Heart left ventricle (tissue), 16 donors: ENCODE data around the gene PRG2. TPM values are rescaled to one million over a fixed set of nuclear protein-coding genes. Genes with fewer than 3 reads are reported as not detected.

ENCODE experiments used
- ATAC-seq, 4 donors: fragments of 200-7000 bp; cut with Tn5 transposase; one replicate each; pipeline ENCODE4 v1.9.1; 2020 to 2022; ENCODE audit warnings: moderate library complexity in 4 of 4, mild to moderate bottlenecking in 3 of 4, moderate number of reproducible peaks in 1 of 4
- DNase-seq, 5 donors: peaks; one replicate each; pipeline ENCODE4 v3.0.0-alpha.2; 2020
- H3K27ac ChIP-seq, 12 donors: fragments of 200-600 bp; sonication (generic) in 4 of 12; one replicate each; pipeline versions ENCODE4 v1.5.0 to v1.8.0; 2016 to 2022; ENCODE audit warnings: mild to moderate bottlenecking in 2 of 12
- H3K27me3 ChIP-seq, 9 donors: fragments of 200-600 bp; sonication (generic) in 2 of 9; one replicate each; pipeline versions ENCODE4 v1.5.1 to v1.8.0; 2016 to 2022; ENCODE audit warnings: mild to moderate bottlenecking in 3 of 9
- H3K36me3 ChIP-seq, 9 donors: fragments of 200-600 bp; sonication (generic) in 2 of 9; one replicate each; pipeline versions ENCODE4 v1.5.0 to v1.8.0; 2018 to 2022; ENCODE audit warnings: mild to moderate bottlenecking in 2 of 9
- H3K4me1 ChIP-seq, 12 donors: fragments of 200-600 bp; sonication (generic) in 4 of 12; one replicate each; pipeline versions ENCODE4 v1.5.0 to v1.8.0; 2016 to 2022; ENCODE audit warnings: mild to moderate bottlenecking in 3 of 12
- H3K4me3 ChIP-seq, 12 donors: fragments of 200-600 bp; sonication (generic) in 4 of 12; one replicate each; pipeline versions ENCODE4 v1.5.0 to v1.8.0; 2017 to 2022; ENCODE audit warnings: mild to moderate bottlenecking in 9 of 12, moderate library complexity in 4 of 12
- H3K9me3 ChIP-seq, 12 donors: fragments of 200-600 bp; sonication (generic) in 4 of 12; one replicate each; pipeline versions ENCODE4 v1.5.0 to v1.8.0; 2016 to 2022; ENCODE audit warnings: mild to moderate bottlenecking in 1 of 12
- CTCF ChIP-seq, 12 donors: fragments of 200-600 bp; sonication (generic) in 4 of 12; IDR thresholded peaks; one replicate each; pipeline versions ENCODE4 v1.5.0 to v1.8.0; 2018 to 2022; ENCODE audit warnings: antibody characterized with exemption in 12 of 12, mild to moderate bottlenecking in 5 of 12
- POLR2A ChIP-seq, 2 donors: fragments of 450-650 bp; IDR thresholded peaks; one replicate each; pipeline ENCODE4 v1.6.1; 2017; ENCODE audit warnings: antibody characterized with exemption in 2 of 2, mild to moderate bottlenecking in 2 of 2, moderate library complexity in 2 of 2
- WGBS, 4 donors: extraction: QIAGEN DNeasy Blood & Tissue Kit in 2 of 4; methylation state at CpG; one replicate each; pipeline versions ENCODE4 v1.1.5 to v1.1.7; 2013 to 2018; 5-methylcytosine and 5-hydroxymethylcytosine counted together
- intact Hi-C, 10 donors: fragments of 100-400 bp; cut with DNase I; formaldehyde crosslinking; loops; one replicate each; pipeline versions ENCODE4 v1.11.1 to v1.14.2; 2022
- polyA plus RNA-seq, 2 donors: library from polyadenylated mRNA; stranded (reverse); fragments of 200-250 nt; gene quantifications; one replicate each; pipeline ENCODE4 v1.2.3, GENCODE V29; 2013
- total RNA-seq, 9 donors: library from RNA; depleted of rRNA in 2 of 9; stranded (reverse); fragments of >200 nt in 2 of 9; fragmentation: NEBNext Ultra II Directional in 3 of 9; extraction: Animal tissue kit (Norgen Biotek cat#: 25700) in 3 of 9; gene quantifications; one replicate each; pipeline versions ENCODE4 v1.1.0 to v1.2.4, GENCODE V29; 2016 to 2023
- donor health status: ischemic (EF 13 %, LVEDD 7.1; RV severe dilation, severe dysfunction).
- donor health status: healthy with polysubstance abuse.
- donor health status: DM: no; HTN: yes; CAD: no.
- donor health status: DM: no; HTN: no; CAD: no.
- donor health status: ischemic (EF 25% LVEDD 6.9; RV normal size, moderate dysfunction).
- donor health status: ischemic (EF 25% LVEDD 5.7; RV mildly dilated, moderate dysfunction).
- donor health status: healthy.
- donor health status: DM: yes; HTN: yes; CAD: no.
- donor health status: ischemic (EF 35%, LVEDD 5.7; RV mildly dilated, moderate dysfunction).
- donor health status: nonischemic (EF 11% LVEDD 7.7; RV severe dilation, severe dysfunction).
- donor health status: DM: yes; HTN: yes; CAD: no.
- donor health status: PGD.
- donor health status: ischemic (EF 29% LVEDD 5.4; RV normal size, mild dysfunction).
- donor health status: nonischemic (EF 23%, LVEDD 6.1; RV moderate dilation, normal function).

Gene PRG2
- total and polyA plus RNA-seq, 11 donors, result 0.04 to 0.27 (median 0.20) TPM; not detected in 6

- Histone ChIP-seq H3K4me1 (peaks cover 0 to 37% (median 9%) of the 10 kb centered on the region in 12 donors), H3K27me3 (no peaks in the 10 kb centered on the region), H3K4me3 (no peak overlapping the region), H3K9me3 (no peaks in the 10 kb centered on the region), H3K36me3 (peaks cover 2 to 100% (median 80%) of the 10 kb centered on the region in 9 donors), H3K27ac (no peak overlapping the region)
- WGBS, 4 donors, result 84 to 89% (median 87%) methylated on average over 3 of the region's 3 CpGs
- no peak for TF ChIP-seq POLR2A (IDR thresholded peaks at IDR 0.05)
- no peak for TF ChIP-seq CTCF (IDR thresholded peaks at IDR 0.05)
- intact Hi-C loops, result no loop called here
- no peak for ATAC-seq
- DNase-seq, result no peak
Measured at GRCh38 chr11:57419146-57419545, 28.7 kb upstream of the PRG2 start.

- no peak for TF ChIP-seq CTCF (IDR thresholded peaks at IDR 0.05)
- no peak for TF ChIP-seq POLR2A (IDR thresholded peaks at IDR 0.05)
- DNase-seq (no peak), ATAC-seq (no peak)
- Histone ChIP-seq H3K9me3 (no peaks in the 10 kb centered on the region), H3K4me1 (peaks cover 0 to 27% (median 5%) of the 10 kb centered on the region in 12 donors), H3K4me3 (no peak overlapping the region), H3K27ac (no peak overlapping the region), H3K36me3 (peaks cover 2 to 100% (median 90%) of the 10 kb centered on the region in 9 donors), H3K27me3 (no peaks in the 10 kb centered on the region)
- intact Hi-C loops, result no loop called here
Measured at GRCh38 chr11:57418131-57418530, 27.7 kb upstream of the PRG2 start.

- no peak for ATAC-seq
- WGBS, 4 donors, result 73 to 83% (median 73%) methylated on average over 4 of the region's 4 CpGs
Measured at GRCh38 chr11:57417056-57417455, 26.6 kb upstream of the PRG2 start.

GRCh38 chr11:57416436-57416835 lies 26.0 kb upstream of the PRG2 start:
- peaks cover 0 to 22% (median 7%) of the 10 kb centered on the region in 12 donors for H3K4me1 ChIP-seq
- DNase-seq (no peak), ATAC-seq (no peak)
- no peaks in the 10 kb centered on the region for H3K27me3 ChIP-seq
- no peaks in the 10 kb centered on the region for H3K9me3 ChIP-seq
- H3K27ac ChIP-seq, result no peak overlapping the region
- no peak overlapping the region for H3K4me3 ChIP-seq
- intact Hi-C loops, result no loop called here
- peaks cover 2 to 100% (median 94%) of the 10 kb centered on the region in 9 donors for H3K36me3 ChIP-seq
- TF ChIP-seq CTCF (IDR thresholded peaks at IDR 0.05), result no peak
- TF ChIP-seq POLR2A (IDR thresholded peaks at IDR 0.05), result no peak
- WGBS, 4 donors, result 80 to 85% (median 82%) methylated on average over 3 of the region's 3 CpGs

More at GRCh38 chr11:57417056-57417455, 26.6 kb upstream of the PRG2 start:
- DNase-seq, result no peak
- Histone ChIP-seq H3K27ac (no peak overlapping the region), H3K27me3 (no peaks in the 10 kb centered on the region), H3K4me1 (peaks cover 0 to 22% (median 7%) of the 10 kb centered on the region in 12 donors), H3K4me3 (no peak overlapping the region), H3K9me3 (no peaks in the 10 kb centered on the region), H3K36me3 (peaks cover 2 to 100% (median 92%) of the 10 kb centered on the region in 9 donors)
- no peak for TF ChIP-seq CTCF (IDR thresholded peaks at IDR 0.05)
- TF ChIP-seq POLR2A (IDR thresholded peaks at IDR 0.05), result no peak
- intact Hi-C loops, result no loop called here
